Measurements from ENCODE around the gene SLC9A1.

SLC9A1 gene

GRCh38 chr1:27058966-27059669 lies 95.8 kb downstream of the SLC9A1 start:
- no peak for DNase-seq

DNA sequence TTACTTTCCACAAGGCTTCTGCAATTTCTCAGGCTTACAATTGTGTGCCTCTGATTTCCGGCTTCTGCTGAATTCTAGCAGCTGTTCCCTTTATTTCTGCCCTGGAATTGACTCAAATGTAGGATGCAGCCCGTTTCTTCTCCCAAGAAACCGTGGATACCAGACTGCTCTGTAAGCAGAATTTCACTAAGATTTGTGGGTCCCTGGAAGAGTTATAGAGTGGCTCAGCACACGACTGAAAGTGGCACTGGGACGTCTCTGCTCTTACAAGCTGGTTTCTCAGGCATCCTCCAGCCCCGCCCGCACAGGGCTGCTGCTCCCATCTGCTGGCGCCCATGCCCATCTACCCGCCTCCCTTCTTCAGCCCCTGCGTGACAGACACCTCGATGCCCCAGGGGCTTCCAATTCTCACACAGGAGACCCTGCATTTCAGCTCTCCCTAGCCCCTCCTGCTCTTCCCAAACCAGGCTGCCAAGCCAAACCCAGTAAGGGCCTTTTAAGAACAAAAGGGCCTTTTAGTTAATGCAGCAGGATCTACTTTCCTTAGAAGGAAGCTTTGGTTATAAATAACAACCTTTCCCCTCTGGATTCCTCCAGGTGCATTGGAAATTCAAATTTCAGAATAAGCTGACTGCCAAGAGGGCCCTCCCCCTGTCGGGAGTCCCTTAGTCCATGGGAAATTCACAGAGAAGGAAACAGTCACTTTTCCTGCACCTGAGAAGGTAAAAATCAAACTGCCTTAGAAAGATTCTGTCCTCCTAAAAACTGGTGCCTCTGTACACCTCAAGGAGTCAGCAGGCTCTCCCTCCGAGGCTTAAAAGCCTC lies 96.9 kb downstream of the SLC9A1 start:
- DNase-seq: peak; percentile 51

- peak; percentile 19 for DNase-seq
Observed at GRCh38 chr1:27057389-27057788, 97.5 kb downstream of the SLC9A1 start.

- DNase-seq: no peak
Observed at GRCh38 chr1:27053977-27054753, 100.8 kb downstream of the SLC9A1 start.

DNA sequence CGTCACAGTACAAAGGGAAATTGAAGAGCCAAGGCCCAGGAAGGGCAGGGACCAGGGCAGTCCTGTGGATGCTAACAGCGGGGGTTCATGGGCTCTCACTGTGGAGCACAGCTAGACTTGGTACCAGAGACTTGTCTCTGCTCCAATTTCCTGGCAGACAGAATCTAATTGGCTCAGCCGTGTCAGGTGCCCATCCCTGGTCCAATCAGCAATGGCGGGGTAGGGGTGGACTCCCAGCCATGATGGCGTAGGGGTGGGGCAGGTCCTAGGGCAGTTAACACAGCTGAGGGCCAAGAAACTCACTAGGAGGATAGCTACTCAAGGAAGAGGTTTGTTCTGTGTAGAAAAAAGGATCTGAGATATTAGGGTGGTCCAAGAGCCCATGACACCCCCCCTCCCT lies 102.4 kb downstream of the SLC9A1 start:
- DNase-seq: no peak

DNA sequence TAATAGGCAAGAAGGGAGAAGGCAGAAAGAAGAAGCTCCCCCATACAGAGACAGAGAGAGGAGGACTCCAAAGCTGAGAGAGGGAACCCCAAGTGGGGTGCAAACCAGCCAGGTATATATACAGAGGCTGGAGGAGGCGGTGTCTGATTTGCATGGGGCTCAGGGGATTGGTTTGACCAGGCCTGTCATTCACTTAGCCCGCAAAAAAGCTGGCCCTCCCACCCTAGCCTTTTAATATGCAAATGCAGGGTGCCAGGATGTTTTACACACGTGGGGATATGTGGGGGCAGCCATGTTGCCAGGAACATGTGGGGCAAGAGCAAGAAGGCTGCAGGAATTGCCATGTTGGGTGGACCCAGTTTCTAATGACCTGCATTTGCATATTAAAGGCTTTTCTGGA lies 105.3 kb downstream of the SLC9A1 start:
- DNase-seq: no peak

DNA sequence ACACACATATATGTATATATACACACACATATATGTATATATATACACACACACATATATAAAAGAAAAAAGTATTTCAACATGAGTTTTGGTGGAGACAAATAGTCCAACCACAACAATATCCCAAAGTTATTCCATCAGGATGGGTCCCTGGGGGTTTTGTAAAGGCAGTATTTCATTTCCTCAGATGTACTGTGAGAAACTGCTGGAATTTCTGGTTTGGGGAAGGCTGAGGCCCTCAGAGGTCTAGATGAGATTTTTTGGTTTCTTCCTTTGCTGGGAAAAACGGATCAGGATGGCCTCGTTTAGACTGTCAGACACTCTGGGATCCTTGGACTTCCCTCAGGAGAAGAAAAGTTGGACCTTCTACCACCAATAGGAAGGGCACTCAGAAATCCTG lies 105.8 kb downstream of the SLC9A1 start:
- no peak for DNase-seq
